GM12801 (cell line): ENCODE results near the gene FAM53C.
A peak's percentile ranks its signal among the peaks of the same experiment; 100 is the strongest.

Experiments
- TF ChIP-seq, protein P1 (sequence below): IDR thresholded peaks from one replicate; pipeline ENCODE4 v1.5.1; 2011; ENCODE audit warnings: control low read depth; ENCODE audit not compliant: insufficient read length; ENCODE audit errors: extremely low read depth

The FAM53C gene

DNA sequence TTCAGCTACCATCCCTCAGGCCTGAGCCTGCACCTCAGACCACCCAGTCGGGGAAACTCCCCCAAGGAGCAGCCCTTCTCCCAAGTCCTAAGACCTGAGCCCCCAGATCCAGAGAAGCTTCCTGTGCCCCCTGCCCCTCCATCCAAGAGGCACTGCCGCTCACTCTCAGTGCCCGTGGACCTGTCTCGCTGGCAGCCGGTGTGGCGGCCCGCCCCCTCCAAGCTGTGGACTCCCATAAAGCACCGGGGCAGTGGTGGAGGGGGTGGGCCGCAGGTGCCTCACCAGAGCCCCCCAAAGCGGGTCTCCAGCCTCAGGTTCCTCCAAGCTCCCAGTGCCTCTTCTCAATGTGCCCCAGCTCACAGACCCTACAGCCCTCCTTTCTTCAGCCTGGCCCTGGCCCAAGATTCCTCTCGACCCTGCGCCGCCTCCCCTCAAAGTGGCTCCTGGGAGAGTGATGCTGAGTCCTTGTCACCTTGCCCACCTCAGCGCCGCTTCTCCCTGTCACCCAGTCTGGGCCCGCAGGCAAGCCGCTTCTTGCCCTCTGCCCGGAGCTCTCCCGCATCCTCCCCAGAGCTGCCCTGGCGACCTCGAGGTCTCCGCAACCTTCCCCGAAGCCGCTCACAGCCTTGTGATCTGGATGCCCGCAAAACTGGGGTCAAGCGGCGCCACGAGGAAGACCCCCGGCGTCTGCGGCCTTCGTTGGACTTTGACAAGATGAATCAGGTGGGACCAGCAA, 7.0 kb downstream of the FAM53C start:
- TF ChIP-seq, protein P1, sequence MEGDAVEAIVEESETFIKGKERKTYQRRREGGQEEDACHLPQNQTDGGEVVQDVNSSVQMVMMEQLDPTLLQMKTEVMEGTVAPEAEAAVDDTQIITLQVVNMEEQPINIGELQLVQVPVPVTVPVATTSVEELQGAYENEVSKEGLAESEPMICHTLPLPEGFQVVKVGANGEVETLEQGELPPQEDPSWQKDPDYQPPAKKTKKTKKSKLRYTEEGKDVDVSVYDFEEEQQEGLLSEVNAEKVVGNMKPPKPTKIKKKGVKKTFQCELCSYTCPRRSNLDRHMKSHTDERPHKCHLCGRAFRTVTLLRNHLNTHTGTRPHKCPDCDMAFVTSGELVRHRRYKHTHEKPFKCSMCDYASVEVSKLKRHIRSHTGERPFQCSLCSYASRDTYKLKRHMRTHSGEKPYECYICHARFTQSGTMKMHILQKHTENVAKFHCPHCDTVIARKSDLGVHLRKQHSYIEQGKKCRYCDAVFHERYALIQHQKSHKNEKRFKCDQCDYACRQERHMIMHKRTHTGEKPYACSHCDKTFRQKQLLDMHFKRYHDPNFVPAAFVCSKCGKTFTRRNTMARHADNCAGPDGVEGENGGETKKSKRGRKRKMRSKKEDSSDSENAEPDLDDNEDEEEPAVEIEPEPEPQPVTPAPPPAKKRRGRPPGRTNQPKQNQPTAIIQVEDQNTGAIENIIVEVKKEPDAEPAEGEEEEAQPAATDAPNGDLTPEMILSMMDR, result no peak

DNA sequence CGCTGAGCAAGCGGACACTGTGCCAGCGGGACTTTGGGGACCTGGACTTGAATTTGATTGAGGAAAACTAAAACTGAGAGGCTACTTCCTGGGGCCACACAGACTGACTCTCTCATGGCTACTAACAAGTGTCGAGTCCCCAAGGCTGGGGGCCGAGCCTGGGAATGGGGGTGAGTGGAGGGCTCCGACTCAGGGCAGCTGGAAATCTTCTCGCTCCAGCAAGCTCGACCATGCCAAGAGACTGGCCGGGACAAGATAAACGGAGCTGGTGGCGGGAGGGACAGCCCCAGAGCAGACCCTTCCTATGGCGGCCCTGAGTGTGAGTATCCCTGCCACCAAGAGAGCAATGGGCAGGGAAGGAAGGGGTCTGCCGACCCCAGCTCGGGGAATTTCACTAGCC, 8.8 kb downstream of the FAM53C start:
- TF ChIP-seq, protein P1, result no peak

DNA sequence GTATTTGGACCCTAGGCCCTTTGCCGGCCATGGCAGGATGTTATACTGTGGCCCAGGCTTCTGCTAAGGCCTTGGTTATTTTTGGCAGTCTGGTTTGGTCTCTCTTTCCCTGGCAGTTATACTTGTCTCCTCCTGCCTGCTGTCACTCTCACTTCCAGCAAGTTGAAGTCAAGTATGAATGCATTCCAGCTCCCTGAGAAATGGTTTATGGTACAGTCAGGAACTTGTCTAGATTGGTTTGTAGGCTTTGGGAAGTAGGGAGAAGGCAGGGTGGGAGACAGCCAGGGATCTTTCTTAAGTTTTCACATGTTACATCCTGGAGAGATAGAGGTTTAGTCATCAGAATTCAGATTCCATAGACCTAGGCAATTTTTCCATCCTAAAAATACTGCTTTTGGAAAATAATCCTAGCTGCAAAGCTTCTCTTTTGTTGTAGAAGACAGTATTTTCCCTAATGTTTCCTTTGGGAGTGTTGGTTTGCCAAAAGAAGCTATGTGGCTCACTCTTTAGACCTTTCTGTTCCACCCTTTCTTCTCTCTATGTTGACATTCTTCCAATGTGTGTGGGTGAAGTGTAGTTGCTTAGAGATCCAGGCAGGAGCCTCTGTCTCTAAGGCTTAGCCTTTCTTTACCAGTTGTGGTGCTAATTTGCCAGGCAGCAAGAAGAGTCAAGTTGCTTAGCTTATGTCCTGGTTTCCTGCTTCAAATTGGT, 11.9 kb downstream of the FAM53C start:
- TF ChIP-seq, protein P1, result no peak

DNA sequence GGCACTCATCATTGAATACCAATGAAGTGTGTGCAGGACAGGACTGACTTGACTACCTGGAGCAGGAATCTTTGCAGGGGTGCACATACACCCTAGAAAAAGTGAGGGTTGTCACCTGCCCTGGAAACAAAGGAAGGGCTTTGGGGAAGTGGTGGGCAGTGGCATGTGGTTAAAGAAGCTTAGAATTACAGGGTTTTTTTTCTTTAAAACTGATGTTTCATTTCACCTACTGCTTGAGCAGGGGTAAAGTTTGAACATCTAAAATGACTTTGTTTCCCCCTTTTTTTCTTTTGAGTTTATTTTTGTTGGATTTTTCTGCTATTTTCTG, 12.5 kb downstream of the FAM53C start:
- TF ChIP-seq, protein P1, result no peak

DNA sequence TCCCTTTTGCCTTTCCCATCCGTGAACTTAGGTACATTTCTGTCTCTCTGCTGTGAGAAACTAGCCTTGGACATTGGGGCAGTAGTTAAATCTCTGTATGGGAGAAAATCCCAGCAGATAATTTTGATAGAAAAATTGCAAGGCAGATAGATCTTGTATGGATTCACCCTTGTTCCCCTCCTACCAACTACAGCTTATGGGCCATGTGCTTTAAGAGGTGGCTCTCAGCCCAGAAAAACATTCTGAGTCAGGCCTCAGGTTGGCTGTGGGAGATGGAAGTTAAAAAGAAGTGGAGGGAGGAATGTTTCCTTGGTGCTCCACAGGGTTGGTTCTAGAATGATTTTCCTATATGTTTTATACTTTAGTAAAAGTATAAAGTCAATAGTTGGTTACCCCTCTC, 13.0 kb downstream of the FAM53C start:
- TF ChIP-seq, protein P1, result no peak

DNA sequence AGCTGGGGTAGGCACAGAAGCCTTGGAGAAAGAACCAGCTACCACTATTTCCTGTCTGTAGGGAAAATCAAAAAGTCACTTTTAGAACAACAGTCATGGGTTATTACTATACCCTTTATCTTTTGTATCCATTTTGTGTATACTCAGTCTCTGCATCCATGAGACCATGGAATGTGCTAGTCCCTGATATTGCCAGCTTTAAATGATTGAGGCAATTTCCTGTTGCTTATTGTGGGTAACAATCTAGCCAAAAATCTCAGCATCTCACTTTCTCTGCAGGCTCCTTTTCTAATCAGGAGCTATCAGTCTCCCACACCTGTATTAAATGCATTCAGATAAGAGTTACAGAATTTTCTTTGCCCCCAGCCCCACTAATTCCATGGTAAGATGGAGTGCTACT, 13.5 kb downstream of the FAM53C start:
- TF ChIP-seq, protein P1, result no peak

DNA sequence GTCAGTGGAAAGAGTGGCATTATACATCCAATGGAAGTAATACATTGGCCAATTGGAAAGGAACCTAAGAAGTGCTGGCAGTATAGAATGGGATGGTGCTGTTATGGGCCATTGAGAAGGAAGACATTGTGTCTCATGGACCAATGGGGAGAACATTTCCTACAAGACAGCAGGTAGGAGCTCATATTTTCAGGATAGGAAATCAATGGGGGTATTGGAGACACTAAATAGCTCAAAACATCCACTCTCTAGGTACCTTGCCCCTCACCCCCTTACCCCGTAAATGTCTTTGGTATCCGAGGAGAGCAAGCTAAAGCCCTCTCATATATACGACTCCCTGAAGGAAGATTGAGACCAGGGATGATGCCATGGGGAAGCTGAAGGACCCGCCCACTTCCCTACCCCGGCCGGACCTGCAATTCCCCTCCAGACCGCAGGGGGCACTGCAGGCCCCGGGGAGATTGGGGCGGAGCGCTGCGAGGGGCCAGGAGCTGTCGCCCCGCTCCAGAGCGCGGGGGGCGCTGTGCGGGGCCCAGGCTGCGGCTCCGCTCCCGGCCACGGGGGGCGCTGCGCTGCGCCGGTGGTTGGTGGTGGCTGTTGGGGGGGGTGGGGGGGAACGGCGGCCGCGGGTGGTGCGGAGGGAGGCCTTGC, 14.1 kb downstream of the FAM53C start, which contains the start of gene KDM3B:
Gene KDM3B, plus strand, starts transcription at position 615 of the 651 bp plus-strand sequence. CDS start 111 bp downstream, outside the sequence.
- TF ChIP-seq, protein P1, result peak; percentile 67
